Measurements from ENCODE around the gene BHLHE23.

DNA sequence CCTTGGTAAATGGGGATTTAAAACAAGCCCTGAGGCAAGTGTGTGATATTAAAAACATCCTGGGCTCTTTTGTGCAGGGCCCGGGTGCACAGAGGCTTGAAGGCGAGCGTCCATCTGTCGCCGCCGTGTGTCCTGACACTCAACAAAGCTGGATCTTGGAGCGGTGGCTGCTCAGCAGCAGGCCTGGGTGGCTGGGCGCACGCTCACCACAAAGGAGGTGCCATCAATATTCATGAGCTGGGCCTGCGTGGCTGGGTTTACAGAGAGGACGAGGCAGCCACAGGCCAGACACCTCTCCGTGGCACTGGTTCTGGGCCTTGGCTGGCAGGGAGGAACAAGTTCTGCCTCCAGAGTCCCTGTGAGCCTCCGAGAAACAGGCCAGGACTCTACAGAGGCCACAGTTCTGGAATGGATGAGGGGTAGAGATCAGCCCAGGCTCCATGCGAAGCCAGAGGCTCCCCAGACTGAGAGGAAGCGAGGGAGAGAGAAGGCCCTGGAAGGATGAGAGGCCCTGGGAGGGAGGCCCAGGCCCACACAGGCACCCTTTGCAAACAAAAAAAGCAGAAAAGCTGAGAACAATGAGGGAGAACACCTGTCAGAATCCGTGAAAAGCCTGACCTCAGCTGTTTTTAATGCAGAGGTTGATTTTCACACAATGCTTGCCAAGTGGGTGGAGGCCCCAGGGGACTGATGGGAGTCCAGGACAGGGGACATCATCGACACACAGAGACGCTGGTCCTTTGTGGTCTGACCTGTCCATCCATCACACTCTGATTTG, 21.9 kb downstream of the BHLHE23 start:
- TF ChIP-seq, protein P1, sequence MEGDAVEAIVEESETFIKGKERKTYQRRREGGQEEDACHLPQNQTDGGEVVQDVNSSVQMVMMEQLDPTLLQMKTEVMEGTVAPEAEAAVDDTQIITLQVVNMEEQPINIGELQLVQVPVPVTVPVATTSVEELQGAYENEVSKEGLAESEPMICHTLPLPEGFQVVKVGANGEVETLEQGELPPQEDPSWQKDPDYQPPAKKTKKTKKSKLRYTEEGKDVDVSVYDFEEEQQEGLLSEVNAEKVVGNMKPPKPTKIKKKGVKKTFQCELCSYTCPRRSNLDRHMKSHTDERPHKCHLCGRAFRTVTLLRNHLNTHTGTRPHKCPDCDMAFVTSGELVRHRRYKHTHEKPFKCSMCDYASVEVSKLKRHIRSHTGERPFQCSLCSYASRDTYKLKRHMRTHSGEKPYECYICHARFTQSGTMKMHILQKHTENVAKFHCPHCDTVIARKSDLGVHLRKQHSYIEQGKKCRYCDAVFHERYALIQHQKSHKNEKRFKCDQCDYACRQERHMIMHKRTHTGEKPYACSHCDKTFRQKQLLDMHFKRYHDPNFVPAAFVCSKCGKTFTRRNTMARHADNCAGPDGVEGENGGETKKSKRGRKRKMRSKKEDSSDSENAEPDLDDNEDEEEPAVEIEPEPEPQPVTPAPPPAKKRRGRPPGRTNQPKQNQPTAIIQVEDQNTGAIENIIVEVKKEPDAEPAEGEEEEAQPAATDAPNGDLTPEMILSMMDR (IDR thresholded peaks at IDR 0.05): no peak
- no peak for TF ChIP-seq POLR2A (IDR thresholded peaks at IDR 0.05)

All from heart left ventricle (tissue), 13 donors.